ENCODE data around the gene CCDC92.
"Not testable (repeated sequence)": the region's sequence is repeated elsewhere in the genome, so short reads cannot be mapped to it uniquely, and the experiment has no call there.

The CCDC92 gene

GRCh38 chr12:123956249-123956648, 16.4 kb downstream of the CCDC92 start:
- DNase-seq, result no peak
- H3K27me3 Mint-ChIP-seq, result no peaks in the 10 kb centered on the region
- no peaks in the 10 kb centered on the region for H3K4me1 Mint-ChIP-seq (ENCODE audit: low read depth)
- H3K9me3 Mint-ChIP-seq, result no peaks in the 10 kb centered on the region
- no peak overlapping the region for H3K27ac Mint-ChIP-seq
- H3K36me3 Mint-ChIP-seq (ENCODE audit: low read depth), result no peaks in the 10 kb centered on the region
- no peak overlapping the region for H3K4me3 Mint-ChIP-seq

DNA sequence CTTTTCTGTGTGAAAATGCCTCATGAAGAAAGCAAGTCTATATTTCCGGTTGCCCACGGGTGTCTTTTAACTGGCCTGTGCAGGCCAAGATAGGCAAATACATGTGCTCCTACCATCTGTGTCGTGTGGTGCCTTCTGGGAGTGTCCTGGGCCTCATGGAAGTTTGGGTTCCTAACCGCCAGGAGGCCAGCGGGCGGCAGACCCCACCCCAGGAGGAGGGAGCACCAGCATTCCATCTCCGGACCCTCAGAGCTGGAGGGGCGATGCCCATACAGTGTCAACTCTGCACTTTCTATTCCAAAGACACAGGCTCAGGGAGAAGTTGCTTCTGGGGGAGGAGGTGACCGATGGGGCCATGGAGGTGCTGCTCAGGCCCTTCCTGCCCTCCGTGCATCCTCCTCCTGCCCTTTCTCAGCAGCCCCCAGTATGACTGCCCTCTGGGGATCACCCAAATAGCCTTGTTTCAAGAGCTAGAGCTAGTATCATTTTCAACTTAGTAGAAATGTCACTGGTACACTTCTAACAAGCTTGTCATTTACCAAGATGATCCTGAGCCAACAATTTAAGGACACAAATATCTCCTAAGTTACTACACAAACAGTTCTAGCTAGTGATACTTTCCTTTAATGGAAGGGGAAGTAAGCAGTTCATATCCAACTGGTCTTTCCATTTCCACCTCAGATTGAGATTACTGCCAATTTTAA, 17.8 kb downstream of the CCDC92 start:
- no peak overlapping the region for H3K27ac Mint-ChIP-seq
- H3K36me3 Mint-ChIP-seq (ENCODE audit: low read depth), result no peaks in the 10 kb centered on the region
- H3K4me3 Mint-ChIP-seq, result no peak overlapping the region
- no peaks in the 10 kb centered on the region for H3K9me3 Mint-ChIP-seq
- no peak for DNase-seq
- no peaks in the 10 kb centered on the region for H3K4me1 Mint-ChIP-seq (ENCODE audit: low read depth)
- H3K27me3 Mint-ChIP-seq, result no peaks in the 10 kb centered on the region

DNA sequence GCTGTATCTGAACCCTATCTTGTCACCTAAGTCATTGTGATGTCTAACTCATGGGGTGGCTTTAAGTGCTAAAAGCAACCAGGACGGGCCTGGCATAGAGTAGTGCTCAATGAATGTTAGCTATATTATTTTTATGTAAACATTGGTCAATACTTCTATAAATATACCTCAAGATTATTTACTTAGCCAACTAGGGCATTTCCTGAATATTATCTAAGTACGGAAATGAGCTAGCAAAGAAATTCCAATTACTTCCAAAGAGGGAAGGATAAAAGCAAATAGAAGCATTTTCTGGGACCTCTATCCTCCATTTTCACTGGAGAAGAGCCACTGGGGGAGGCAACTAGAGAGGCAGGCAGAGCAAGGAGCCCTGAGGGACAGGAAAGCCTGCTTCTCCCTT, 20.6 kb downstream of the CCDC92 start:
- Mint-ChIP-seq H3K36me3 (ENCODE audit: low read depth) (no peaks in the 10 kb centered on the region), H3K9me3 (no peaks in the 10 kb centered on the region), H3K27ac (no peak overlapping the region), H3K4me1 (ENCODE audit: low read depth) (no peaks in the 10 kb centered on the region), H3K4me3 (no peak overlapping the region), H3K27me3 (no peaks in the 10 kb centered on the region)
- DNase-seq, result no peak

DNA sequence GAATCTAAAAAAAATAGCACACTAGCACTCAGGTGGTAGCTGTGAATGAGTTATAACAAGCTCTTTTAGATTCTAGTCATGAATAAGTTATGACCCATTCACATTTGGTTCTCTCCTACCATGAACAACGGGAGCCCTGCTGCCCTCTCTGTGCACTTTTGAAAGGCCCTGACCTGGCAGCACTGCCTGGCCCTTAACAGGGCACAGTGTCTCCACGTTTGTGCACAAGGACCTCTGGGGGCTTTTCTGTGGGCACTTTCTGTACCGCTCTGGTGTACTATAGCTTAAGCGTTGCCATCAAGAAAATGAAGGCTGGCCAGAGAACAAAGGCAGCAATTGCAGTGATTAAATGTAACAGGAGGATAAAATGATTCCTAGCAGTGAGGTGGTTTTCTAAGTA, 21.2 kb downstream of the CCDC92 start:
- Mint-ChIP-seq H3K36me3 (ENCODE audit: low read depth) (no peaks in the 10 kb centered on the region), H3K4me1 (ENCODE audit: low read depth) (no peaks in the 10 kb centered on the region), H3K4me3 (no peak overlapping the region), H3K9me3 (no peaks in the 10 kb centered on the region), H3K27me3 (no peaks in the 10 kb centered on the region), H3K27ac (no peak overlapping the region)
- no peak for DNase-seq

- H3K4me3 Mint-ChIP-seq, result no peak overlapping the region
Observed at GRCh38 chr12:123950476-123951349, 21.9 kb downstream of the CCDC92 start.

DNA sequence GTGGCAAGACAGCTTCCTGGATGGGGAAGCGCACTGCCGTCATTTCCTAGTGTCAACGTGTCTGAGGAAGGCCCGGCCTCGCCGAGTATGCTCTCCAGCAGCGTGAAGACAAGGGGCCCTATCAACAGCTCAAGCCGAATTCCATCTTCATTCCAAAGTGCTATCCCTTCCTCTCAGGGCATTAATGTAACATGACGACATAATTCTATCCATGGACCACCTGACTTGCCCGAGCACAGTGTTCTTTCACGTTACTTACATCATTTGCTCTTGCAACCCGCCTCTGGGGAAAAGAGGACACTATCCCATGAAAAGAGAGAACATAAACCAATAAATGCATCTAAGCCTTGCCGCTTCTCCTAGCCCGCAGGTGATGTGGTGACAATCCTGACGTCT, 22.9 kb downstream of the CCDC92 start:
- H3K27ac Mint-ChIP-seq, result no peak overlapping the region
- H3K9me3 Mint-ChIP-seq, result no peaks in the 10 kb centered on the region
- H3K4me1 Mint-ChIP-seq (ENCODE audit: low read depth), result no peaks in the 10 kb centered on the region
- no peak for DNase-seq
- no peak overlapping the region for H3K4me3 Mint-ChIP-seq
- no peaks in the 10 kb centered on the region for H3K27me3 Mint-ChIP-seq
- peaks cover under 1% of the 10 kb centered on the region for H3K36me3 Mint-ChIP-seq (ENCODE audit: low read depth)

More at GRCh38 chr12:123950476-123951349, 21.9 kb downstream of the CCDC92 start:
- no peak for DNase-seq
- no peaks in the 10 kb centered on the region for H3K4me1 Mint-ChIP-seq (ENCODE audit: low read depth)
- H3K27me3 Mint-ChIP-seq, result no peaks in the 10 kb centered on the region
- no peak overlapping the region for H3K27ac Mint-ChIP-seq
- H3K36me3 Mint-ChIP-seq (ENCODE audit: low read depth), result no peaks in the 10 kb centered on the region
- H3K9me3 Mint-ChIP-seq, result no peaks in the 10 kb centered on the region

- no peak for DNase-seq
- H3K4me3 Mint-ChIP-seq, result no peak overlapping the region
- peaks cover 5% of the 10 kb centered on the region for H3K36me3 Mint-ChIP-seq (ENCODE audit: low read depth)
- no peaks in the 10 kb centered on the region for H3K4me1 Mint-ChIP-seq (ENCODE audit: low read depth)
- H3K27ac Mint-ChIP-seq, result no peak overlapping the region
- H3K9me3 Mint-ChIP-seq, result no peaks in the 10 kb centered on the region
- no peaks in the 10 kb centered on the region for H3K27me3 Mint-ChIP-seq
Observed at GRCh38 chr12:123948796-123949769, 23.5 kb downstream of the CCDC92 start.

- H3K36me3 Mint-ChIP-seq (ENCODE audit: low read depth), result peaks cover 5% of the 10 kb centered on the region
- no peak for DNase-seq
- H3K4me1 Mint-ChIP-seq (ENCODE audit: low read depth), result no peaks in the 10 kb centered on the region
- H3K4me3 Mint-ChIP-seq, result no peak overlapping the region
- no peaks in the 10 kb centered on the region for H3K9me3 Mint-ChIP-seq
- H3K27me3 Mint-ChIP-seq, result no peaks in the 10 kb centered on the region
- H3K27ac Mint-ChIP-seq, result no peak overlapping the region
Observed at GRCh38 chr12:123948401-123948795, 24.2 kb downstream of the CCDC92 start.

DNA sequence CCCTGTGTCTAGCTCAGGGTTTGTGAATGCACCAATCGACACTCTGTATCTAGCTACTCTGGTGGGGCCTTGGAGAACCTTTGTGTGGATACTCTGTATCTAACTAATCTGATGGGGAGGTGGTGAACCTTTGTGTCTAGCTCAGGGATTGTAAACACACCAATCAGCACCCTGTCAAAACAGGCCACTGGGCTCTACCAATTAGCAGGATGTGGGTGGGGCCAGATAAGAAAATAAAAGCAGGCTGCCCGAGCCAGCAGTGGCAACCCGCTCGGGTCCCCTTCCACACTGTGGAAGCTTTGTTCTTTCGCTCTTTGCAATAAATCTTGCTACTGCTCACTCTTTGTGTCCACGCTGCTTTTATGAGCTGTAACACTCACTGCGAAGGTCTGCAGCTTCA, 25.1 kb downstream of the CCDC92 start:
- not testable (repeated sequence) for H3K27me3 Mint-ChIP-seq; DNase-seq; H3K4me3 Mint-ChIP-seq; H3K27ac Mint-ChIP-seq; H3K9me3 Mint-ChIP-seq; H3K4me1 Mint-ChIP-seq (ENCODE audit: low read depth)
- H3K36me3 Mint-ChIP-seq (ENCODE audit: low read depth), result peaks cover 10% of the 10 kb centered on the region

GRCh38 chr12:123946516-123947505, 25.8 kb downstream of the CCDC92 start:
- DNase-seq; H3K4me3 Mint-ChIP-seq; H3K27ac Mint-ChIP-seq; H3K27me3 Mint-ChIP-seq; H3K4me1 Mint-ChIP-seq (ENCODE audit: low read depth); H3K9me3 Mint-ChIP-seq: not testable (repeated sequence)
- H3K36me3 Mint-ChIP-seq (ENCODE audit: low read depth), result peaks cover 17% of the 10 kb centered on the region

GRCh38 chr12:123946152-123946515, 26.5 kb downstream of the CCDC92 start:
- DNase-seq, result no peak
- H3K4me1 Mint-ChIP-seq (ENCODE audit: low read depth), result no peaks in the 10 kb centered on the region
- peaks cover 24% of the 10 kb centered on the region for H3K36me3 Mint-ChIP-seq (ENCODE audit: low read depth)
- H3K4me3 Mint-ChIP-seq, result no peak overlapping the region
- H3K9me3 Mint-ChIP-seq, result no peaks in the 10 kb centered on the region
- no peak overlapping the region for H3K27ac Mint-ChIP-seq
- H3K27me3 Mint-ChIP-seq, result no peaks in the 10 kb centered on the region

GRCh38 chr12:123945287-123946151, 27.1 kb downstream of the CCDC92 start:
- H3K27me3 Mint-ChIP-seq, result no peaks in the 10 kb centered on the region
- H3K4me1 Mint-ChIP-seq (ENCODE audit: low read depth), result no peaks in the 10 kb centered on the region
- no peak overlapping the region for H3K4me3 Mint-ChIP-seq
- H3K9me3 Mint-ChIP-seq, result no peaks in the 10 kb centered on the region
- DNase-seq, result no peak
- H3K36me3 Mint-ChIP-seq (ENCODE audit: low read depth), result peaks cover 26% of the 10 kb centered on the region
- H3K27ac Mint-ChIP-seq, result no peak overlapping the region

DNA sequence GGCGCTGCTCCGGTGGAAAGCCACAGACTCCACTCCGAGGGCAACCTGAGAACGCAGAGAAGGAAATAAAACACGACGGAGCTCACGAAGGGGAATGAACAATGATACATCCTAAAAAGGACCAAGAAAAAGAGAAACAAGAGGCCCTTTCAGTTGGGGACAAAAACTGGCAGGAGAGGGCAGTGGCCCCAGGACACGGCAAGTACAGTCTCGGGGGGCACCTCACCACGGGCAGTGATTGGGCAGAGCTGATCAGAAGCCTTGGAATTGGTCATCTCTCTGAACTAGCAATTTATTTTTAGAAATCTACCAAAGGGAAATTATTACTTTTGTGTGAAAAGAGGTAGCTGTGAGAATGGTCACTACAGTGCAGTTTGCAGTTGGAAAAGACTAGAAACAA, 27.9 kb downstream of the CCDC92 start:
- no peak for DNase-seq
- peaks cover 29% of the 10 kb centered on the region for H3K36me3 Mint-ChIP-seq (ENCODE audit: low read depth)
- H3K9me3 Mint-ChIP-seq, result no peaks in the 10 kb centered on the region
- H3K27me3 Mint-ChIP-seq, result no peaks in the 10 kb centered on the region
- H3K4me1 Mint-ChIP-seq (ENCODE audit: low read depth), result no peaks in the 10 kb centered on the region
- no peak overlapping the region for H3K4me3 Mint-ChIP-seq
- no peak overlapping the region for H3K27ac Mint-ChIP-seq
